Measurements from ENCODE around the gene OR10P1.

OR10P1 gene

DNA sequence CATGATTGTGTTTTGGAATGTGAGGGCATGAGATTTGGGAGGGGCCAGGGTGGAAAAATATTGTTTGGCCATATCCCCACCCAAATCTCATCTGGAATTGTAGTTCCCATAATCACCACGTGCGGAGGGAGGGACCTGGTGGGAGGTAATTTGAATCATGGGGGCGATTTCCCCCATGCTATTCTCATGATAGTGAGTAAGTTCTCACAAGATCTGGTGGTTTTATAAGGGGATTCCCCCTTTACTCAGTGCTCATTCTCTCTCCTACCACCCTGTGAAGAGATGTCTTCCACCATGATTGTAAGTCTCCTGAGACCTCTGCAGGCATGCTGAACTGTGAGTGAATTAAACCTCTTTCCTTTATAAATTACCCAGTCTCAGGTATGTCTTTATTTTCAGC is 15.7 kb downstream of the OR10P1 start:
- no peak for DNase-seq (ENCODE audit: low read depth)

GRCh38 chr12:55653031-55653430 is 16.3 kb downstream of the OR10P1 start:
- DNase-seq (ENCODE audit: low read depth): no peak

DNA sequence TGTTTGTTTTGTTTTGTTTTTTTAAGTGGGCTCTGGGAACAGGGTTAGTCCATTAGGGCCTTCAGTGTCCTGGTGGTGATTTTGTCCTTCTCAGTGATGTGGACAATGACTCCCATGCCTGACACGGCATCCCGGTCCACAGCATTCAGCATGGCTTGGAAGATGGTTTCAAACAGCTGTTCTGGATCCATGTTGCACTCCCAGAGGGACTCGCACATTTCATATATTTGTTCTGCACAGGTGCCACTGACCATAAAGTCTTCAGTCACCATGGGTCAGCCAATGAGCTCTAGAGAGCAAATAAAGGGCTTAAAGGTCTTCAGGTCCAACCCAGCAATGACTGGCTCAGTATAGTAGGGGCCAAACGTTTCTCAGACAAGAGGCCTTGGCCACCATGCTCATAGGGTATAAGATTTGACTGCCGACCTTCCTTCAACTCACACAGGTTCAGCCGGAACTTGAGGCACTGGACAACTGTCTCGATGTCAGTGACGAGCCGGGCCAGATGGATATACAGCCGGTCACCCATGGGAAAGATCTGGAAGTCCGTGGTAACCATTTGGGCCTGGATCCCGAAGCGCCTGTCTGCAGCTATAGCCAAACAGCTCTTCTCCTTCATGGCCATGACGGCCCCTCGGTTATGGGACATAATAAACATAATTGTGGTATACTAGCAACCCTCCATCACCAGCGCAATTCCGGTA is 18.0 kb downstream of the OR10P1 start:
- DNase-seq (ENCODE audit: low read depth): no peak

DNA sequence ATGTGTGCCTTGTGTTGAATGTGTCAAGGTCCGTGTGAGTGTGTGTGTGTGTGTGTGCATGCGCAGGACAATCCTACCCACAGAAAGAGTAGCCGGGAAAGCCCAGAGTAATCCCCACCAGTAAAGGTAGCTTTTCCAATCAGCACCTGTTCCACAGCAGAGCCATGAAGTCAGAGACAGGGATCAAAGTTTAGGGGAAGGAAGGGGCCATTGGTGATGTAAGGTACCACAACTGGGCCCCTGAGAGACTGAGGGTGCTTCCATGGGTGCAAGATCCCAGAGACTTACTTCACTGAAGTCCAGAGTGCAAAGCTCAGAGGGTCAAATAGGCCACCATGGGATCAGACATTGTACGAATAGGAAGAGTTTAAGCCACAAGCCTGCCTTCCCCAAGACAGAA is 20.5 kb downstream of the OR10P1 start:
- DNase-seq (ENCODE audit: low read depth): no peak

- DNase-seq (ENCODE audit: low read depth): no peak
Observed at GRCh38 chr12:55658212-55658611, 21.5 kb downstream of the OR10P1 start.

- DNase-seq (ENCODE audit: low read depth): no peak
Observed at GRCh38 chr12:55658635-55659391, 22.1 kb downstream of the OR10P1 start.

DNA sequence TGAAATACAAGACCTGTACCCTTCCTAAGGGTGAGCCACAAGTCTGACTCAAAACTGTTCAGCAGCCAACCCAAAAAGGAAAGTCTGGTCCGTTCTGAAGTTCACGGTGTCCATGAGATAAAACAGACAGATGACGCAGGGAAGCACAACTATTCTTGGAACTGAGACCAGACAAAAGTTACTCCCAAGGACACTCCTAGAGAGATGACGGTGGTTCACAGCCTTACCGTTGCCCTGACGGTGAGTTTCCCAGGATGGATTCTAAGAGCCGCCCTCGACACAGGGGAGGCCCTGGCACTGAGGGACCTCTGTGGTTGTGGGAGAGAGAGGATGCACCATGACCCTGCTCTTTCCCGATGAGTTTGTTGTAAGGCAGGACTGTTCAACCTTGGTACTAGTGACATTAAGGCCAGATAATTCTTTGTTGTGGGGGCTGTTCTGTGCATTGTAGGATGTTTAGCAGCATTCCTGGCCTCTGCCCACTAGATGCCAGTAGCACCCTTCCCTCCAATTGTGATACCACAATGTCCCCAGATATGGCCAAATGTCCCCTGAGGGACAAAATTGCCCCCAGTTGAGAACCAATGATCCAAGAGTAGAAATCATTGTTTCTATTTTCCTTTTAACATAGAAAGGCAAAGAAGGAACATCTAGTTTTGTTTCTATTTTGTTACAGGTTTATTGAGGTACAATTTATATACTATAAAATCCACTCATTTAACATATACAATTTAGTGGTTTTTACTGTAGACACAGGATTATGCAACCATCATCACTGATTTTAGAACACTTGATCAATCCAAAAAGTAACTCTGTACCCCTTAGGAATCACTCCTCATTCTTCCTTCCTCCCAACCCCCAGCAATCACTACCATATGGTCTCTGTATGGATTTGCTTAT is 23.0 kb downstream of the OR10P1 start:
- no peak for DNase-seq (ENCODE audit: low read depth)

DNA sequence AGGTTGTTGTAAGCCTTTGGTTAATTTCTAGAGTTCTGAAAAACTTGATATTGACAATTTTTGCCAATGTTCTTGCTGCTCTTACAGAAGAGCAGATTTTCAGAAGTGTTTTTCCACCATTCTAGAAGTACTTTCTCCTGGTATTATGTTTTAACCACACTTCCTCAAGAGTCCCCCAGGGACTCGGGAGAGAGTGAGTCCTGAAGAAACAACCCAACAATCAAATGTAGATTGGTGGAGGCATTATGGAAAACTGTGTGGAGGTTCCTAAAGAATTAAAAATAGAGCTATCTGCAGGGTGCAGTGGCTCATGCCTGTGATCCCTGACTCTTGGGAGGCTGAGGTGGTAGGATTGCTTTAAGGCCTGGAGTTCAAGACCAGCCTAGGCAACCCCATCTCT is 26.7 kb downstream of the OR10P1 start:
- no peak for DNase-seq (ENCODE audit: low read depth)

- DNase-seq (ENCODE audit: low read depth): no peak
Observed at GRCh38 chr12:55664826-55665225, 28.1 kb downstream of the OR10P1 start.

DNA sequence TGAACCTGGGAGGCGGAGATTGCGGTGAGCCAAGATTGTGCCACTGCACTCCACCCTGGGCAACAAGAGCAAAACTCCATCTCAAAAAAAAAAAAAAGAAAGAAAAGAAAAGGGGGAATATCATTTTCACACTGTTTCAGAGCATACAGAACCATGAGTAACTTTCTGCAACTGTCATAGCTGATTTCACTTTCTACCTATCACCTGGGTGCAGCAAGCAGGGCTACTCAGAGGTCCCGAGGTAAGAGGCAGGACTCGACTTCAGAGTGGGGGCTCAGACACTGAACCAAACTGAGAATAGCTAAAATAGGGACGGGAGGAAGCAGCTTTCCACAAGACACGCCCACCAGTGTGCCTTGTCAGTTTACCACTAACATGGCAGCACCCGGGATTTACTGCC is 29.8 kb downstream of the OR10P1 start:
- no peak for DNase-seq (ENCODE audit: low read depth)

- DNase-seq (ENCODE audit: low read depth): no peak
Observed at GRCh38 chr12:55670276-55670675, 33.6 kb downstream of the OR10P1 start.

DNA sequence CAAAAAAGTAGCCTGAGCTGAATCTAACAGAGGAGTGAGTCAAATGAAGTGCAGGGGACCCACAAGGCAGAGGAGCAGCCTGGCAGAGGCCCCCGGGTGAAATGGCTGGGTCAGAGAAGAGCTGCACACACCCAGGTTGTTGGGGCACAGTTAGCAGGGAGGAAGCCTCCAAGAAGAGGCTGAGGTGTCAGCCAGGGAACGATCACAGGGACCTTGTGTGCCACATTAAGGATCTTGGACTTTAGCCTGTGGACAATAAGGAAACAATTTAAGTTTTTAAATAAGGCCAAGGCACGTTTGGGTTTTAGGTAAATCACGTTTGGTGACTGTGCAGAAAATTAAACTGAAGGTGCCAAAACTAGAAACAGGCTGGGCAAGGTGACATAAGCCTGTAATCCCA is 35.1 kb downstream of the OR10P1 start:
- DNase-seq (ENCODE audit: low read depth): no peak

DNA sequence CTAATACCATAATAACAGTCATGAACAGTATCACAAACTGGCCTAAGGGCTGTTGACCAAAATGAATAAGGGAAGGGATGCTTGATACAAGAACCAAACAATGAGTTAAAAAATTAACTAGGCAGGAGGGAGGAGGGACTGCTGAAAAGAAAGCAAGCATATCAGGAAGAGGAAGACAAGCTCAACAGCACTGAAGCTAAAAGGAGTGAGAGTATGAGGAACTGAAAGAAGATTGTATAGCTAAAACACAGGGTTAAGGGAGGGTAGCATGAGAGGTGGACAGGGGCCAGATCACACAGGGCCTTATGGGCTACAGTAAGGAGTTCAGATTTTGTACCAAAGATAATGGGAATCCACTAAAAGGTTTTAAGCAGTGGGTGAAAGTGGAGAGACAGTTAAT is 36.9 kb downstream of the OR10P1 start:
- DNase-seq (ENCODE audit: low read depth): no peak

DNA sequence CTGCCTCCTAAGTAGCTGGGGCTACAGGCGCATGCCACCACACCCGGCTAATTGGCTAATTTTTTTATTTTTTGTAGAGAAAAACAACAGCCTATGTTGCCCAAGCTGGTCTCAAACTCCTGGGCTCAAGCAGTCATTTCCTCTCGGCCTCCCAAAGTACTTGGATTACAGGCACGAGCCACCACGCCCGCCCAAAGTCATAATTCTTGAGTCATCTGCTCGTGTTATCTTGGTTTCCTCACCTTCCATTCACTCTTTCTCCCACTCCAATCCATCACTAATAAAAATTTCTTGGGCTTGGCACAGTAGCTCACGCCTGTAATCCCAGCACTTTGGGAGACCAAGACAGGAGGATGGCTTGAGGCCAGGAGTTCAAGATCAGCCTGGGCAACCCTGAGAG is 39.0 kb downstream of the OR10P1 start:
- DNase-seq (ENCODE audit: low read depth): no peak

- no peak for DNase-seq (ENCODE audit: low read depth)
Observed at GRCh38 chr12:55676707-55677106, 40.0 kb downstream of the OR10P1 start.

GRCh38 chr12:55679691-55680090 is 43.0 kb downstream of the OR10P1 start:
- no peak for DNase-seq (ENCODE audit: low read depth)

- DNase-seq (ENCODE audit: low read depth): no peak
Observed at GRCh38 chr12:55681142-55682077, 44.7 kb downstream of the OR10P1 start.

DNA sequence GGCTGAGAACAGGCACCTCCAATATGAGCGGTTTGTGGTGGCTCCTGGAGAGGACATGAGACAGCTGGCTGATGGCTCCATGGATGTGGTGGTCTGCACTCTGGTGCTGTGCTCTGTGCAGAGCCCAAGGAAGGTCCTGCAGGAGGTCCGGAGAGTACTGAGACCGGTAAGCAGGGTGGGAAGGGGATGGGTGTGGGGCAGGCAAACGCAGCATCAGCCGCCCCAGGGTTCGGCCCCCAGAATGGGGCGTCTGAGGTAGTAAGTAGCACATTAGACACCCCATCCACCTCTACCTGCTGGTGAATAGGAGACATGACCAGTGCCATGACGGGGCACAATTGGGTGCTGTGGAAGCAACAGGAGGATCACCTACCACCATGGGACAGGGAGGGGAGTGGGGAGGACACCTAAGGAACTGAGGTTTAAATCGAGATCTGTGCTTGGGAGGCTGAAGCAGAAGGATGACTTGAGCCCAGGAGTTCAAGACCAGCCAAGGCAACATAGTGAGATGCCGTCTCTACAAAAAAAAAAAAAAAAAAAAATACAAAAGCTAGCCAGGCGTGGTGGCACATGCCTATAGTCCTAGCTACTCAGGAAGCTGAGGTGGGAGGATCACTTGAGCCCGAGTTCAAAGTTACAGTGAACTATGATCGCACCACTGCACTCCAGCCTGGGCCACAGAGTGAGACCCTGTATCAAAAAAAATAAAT is 45.5 kb downstream of the OR10P1 start:
- DNase-seq (ENCODE audit: low read depth): no peak

GRCh38 chr12:55683676-55684075 is 47.0 kb downstream of the OR10P1 start:
- no peak for DNase-seq (ENCODE audit: low read depth)

GRCh38 chr12:55684761-55685370 is 48.2 kb downstream of the OR10P1 start:
- no peak for DNase-seq (ENCODE audit: low read depth)

DNA sequence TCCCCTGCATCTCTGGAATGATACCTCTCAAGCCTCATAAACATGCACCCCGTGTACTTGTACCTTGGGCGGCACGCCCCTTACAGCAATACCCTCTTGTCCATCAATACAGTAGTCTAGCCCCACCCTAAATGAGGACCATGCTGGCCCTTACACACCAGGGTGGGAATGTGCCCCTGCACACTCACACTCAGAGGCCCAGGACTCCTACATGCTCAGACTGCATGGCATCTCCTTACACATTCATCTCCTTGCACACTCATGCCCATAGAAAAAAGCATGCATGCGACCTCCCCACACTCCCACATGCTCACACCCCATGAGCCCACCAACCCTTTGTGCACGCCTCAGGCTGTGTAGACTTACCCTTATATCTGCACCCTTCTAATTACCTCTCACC is 49.0 kb downstream of the OR10P1 start:
- DNase-seq (ENCODE audit: low read depth): no peak
